Esophagus squamous epithelium (tissue), 4 donors: ENCODE measurements around the gene SMIM35.

Experiments used
- CTCF ChIP-seq, 6 experiments: fragments of 450-650 bp in 4 of 6; fragments of 200-600 bp in 2 of 6; sonication (generic) in 2 of 6; IDR thresholded peaks; one replicate each; pipeline ENCODE4 v1.5.1; 2016 to 2019; ENCODE audit warnings: antibody characterized with exemption in 6 of 6, mild to moderate bottlenecking in 4 of 6, moderate library complexity in 4 of 6
- POLR2A ChIP-seq, 4 donors: fragments of 450-650 bp; IDR thresholded peaks; one replicate each; pipeline ENCODE4 v1.6.1; 2017; ENCODE audit warnings: antibody characterized with exemption in 4 of 4, mild to moderate bottlenecking in 4 of 4, moderate library complexity in 3 of 4

GRCh38 chr11:117995472-117995871 is 91.3 kb downstream of the SMIM35 start:
- TF ChIP-seq POLR2A (IDR thresholded peaks at IDR 0.05) (no peak), CTCF (IDR thresholded peaks at IDR 0.05) (no peak)
